Measurements from ENCODE around the gene PTPRN2. TPM values are rescaled to one million over a fixed set of nuclear protein-coding genes. Genes with fewer than 3 reads are reported as not detected.
"Not testable (repeated sequence)": the region's sequence is repeated elsewhere in the genome, so short reads cannot be mapped to it uniquely, and the experiment has no call there.

Gene PTPRN2
- total RNA-seq, 1 donor from 2014 or later, result 0.72 TPM

DNA sequence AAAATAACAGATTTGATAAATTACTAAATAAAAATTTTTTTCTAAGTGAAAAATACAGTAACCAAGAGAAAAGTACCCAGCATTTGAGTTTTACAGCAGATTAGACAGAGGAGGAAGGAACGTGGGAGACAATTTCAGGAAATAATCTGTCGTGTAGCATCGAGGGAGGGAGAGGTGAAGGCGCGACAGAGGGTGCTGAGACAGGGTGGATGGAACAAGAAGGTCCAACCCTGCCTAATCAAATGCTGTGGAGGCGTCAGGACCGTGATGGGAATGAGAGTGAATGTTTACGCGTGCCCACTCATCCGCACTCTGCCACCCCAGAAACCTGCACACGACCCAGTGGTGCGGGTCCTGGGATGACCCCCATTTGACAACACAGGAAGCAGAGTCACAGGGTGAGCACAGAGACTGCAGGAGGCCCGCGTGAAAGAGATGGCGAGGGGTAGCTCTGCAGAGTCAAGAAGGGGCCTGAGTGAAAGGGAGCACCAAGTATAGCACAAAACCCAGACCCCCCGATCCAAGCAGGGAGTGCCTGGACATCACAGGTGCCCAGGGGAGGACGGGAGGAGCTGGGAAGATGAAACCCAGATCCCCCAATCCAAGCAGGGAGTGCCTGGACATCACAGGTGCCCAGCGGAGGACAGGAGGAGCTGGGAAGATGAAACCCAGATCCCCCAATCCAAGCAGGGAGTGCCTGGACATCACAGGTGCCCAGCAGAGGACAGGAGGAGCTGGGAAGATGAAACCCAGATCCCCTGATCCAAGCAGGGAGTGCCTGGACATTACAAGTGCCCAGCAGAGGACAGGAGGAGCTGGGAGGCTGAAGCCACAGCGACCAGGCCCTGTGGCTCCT, 691.9 kb downstream of the PTPRN2 start:
- no peak for DNase-seq (ENCODE audit: low spot score)

DNA sequence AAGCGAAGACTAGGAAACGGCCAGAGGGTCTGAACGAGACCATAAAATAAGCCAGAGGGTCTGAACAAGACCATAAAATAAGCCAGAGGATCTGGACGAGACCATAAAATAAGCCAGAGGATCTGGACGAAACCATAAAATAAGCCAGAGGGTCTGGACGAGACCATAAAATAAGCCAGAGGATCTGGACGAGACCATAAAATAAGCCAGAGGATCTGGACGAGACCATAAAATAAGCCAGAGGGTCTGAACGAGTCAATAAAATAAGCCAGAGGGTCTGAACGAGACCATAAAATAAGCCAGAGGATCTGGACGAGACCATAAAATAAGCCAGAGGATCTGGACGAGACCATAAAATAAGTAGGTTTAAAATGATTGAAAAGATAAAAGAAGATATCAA, 692.5 kb downstream of the PTPRN2 start:
- DNase-seq (ENCODE audit: low spot score), result not testable (repeated sequence)

DNA sequence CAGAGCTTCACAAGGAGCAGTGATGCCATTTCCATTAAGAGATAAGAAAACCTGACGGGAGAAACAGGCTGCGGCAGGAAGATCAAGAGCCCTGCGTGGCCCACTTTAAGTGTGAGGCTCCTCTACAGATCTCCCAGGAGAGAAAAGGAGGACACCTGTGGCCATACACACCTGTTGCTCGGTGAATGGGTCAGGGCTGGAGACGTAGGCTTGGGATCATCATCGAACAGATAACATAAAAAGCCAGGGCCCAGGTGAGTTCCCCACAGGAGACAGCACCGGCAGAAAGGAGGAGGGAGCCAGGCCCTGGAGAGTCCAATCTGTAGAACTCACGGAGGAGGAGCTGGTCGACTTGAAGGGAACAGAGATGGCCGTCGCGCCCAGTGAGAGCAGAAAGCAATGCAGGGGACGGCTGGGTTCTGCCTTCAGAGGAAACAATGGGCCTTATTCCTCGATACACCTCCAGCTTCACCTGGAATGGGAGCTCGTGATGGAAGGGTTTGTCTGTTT, 694.0 kb downstream of the PTPRN2 start:
- no peak for DNase-seq (ENCODE audit: low spot score)

DNA sequence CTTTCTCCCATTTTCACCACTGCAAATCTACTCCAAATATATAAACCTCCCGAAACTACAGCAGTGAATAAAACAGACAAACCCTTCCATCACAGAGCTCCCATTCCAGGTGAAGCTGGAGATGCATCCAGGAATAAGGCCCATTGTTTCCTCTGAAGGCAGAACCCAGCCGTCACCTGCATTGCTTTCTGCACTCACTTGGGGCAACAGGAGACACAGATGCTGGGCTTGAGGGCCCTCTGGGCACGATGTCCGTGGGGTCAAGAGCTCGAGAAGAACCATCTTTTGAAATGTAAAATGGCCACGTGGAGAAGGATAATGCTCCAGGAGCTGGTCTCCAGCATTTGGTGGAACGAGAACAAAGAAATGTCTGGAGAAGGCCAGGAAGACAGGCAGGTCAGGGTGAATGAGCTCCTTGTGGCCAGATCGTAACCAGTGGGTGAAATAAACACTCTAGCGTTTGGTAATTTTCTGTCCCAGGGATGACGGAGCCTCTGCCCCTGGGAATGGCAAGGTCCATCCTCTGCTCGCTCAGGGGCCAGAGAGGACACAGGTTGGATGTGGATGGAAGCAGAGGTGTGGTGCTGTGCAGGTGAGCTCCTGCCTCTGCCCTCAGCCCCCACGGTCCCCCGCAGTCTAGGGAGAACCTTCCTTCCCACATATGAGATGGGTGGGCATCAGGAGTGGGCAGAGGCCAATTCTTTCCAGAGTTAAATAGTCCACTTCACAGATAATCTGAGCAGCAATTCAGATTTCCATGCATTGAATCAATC, 694.7 kb downstream of the PTPRN2 start:
- no peak for DNase-seq (ENCODE audit: low spot score)

DNA sequence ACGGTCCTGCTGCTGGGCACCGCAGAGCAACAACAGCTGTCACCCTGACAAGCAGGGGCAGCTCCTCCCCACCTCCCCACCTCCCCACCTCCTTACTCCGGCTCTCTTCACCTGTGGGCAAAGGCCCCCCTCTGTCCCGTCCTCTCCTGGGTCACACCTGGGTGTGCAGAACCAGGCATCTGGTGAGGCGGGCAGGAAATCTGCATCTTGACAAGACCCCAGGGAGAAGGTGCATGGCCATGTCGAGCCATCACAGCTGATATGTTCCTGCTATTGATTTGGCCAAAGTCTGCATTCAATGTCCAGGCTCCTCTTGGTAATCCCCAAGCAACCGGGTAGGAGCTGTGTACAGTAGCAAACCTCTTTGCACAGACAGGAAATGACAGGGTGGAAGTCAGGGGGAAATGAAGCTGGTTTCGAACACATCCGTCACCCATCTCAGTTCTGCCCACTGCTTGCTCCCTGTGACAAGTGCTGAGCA, 696.7 kb downstream of the PTPRN2 start:
- DNase-seq (ENCODE audit: low spot score), result no peak

DNA sequence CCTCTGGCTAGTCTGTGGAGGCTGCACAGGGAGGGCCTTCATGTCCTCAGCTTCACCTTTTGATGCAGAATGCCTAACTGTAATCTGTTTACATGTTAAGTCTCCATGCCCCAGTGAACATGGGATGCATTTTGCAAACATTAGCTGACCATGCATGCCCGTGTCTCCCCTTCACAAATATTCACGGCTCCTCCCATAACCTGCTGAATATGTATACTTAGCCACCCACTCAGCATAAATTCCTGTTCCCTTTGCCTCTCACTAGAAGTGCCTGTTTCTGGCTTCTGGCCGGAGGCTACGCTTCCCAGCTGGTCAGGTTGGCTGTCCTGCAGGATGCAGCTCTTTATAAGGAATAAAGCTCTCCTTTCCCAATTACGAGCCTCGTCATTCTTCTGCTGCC, 698.1 kb downstream of the PTPRN2 start:
- no peak for DNase-seq (ENCODE audit: low spot score)

DNA sequence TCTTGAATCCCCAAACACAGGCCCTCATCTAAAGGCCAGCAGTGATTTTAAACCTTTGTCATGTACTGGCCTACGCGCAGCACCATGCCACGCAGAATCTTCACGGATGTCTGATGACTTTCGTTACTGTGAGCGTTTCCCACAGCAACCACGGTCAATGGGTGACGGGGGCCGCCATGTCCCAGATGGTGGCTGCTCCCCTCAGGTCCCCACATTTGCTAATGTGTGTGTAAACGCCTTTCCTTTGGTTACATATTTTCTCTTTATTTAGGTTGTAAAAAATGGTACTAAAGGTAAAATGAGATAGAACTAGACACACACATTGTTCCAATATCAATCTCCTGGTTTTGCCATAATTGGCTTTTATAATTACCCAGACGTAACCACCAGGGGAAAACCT, 699.0 kb downstream of the PTPRN2 start:
- no peak for DNase-seq (ENCODE audit: low spot score)

DNA sequence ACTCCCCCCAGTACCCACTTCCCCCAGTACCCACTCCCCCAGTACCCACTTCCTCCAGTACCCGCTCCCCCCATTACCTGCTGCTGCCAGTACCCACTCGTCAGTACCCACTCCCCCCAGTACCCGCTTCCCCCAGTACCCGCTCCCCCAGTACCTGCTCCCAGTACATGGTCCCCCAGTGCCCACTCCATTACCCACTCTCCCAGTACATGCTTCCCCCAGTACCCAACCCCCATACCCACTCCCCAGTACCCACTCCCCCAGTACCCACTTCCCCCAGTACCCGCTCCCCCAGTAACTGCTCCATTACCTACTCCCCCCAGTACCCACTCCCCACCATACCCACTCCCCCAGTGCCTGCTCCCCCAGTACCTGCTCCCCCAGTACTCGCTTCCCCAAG, 700.2 kb downstream of the PTPRN2 start:
- DNase-seq (ENCODE audit: low spot score), result no peak

DNA sequence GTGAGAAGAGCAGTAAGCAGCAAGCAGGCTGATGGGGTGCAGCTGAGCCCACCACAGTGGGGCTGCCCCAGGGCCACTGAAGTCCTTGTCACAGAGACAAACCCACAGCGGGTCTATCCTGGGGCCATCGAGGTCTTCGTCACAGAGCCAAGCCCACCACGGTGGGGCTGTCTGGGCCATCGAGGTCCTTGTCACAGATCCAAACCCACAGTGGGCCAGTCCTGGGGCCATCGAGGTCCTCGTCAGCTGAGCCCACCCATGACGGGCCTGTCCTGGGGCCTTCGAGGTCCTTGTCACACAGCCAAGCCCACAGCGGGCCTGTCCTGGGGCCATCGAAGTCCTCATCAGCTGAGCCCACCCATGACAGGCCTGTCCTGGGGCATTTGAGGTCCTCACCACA, 700.9 kb downstream of the PTPRN2 start:
- DNase-seq (ENCODE audit: low spot score), result no peak

DNA sequence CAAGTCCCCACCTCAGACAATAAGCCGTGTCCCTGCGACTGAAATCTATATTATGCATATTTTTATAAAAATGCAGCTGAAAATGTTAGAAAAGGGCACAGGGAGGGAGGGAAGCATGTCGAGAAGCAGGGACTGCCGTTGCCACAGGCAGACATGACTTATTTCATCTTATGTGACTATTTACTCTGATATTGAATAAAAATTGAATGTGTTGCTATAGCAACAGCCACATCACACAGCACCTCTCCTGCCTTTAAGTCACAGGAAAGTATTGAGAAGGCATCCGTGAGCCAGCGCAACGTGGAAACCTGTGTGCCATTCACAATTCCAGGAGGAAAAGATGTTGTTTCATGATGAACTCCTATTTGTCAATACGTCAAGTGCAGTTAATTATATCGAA, 701.4 kb downstream of the PTPRN2 start:
- no peak for DNase-seq (ENCODE audit: low spot score)

DNA sequence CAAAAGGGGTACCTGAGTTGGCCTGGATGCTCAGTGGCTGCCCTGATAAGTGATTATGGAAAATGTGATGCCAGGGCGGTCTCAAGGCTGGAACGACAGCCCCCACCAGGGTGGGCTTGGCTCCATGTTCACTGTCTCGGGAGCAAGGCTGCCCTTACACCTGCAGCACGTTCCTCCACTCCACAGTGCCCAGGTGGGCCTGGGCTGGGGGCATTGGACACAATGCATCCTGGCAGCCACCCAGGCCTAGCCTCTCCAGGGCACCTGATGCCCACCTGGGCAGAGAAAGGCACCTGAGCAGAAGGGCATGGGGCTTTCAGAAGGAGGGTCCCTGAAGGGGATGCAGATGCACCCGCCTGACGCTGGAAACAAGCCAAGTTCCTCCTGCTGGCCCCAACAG, 702.5 kb downstream of the PTPRN2 start:
- DNase-seq (ENCODE audit: low spot score), result no peak

DNA sequence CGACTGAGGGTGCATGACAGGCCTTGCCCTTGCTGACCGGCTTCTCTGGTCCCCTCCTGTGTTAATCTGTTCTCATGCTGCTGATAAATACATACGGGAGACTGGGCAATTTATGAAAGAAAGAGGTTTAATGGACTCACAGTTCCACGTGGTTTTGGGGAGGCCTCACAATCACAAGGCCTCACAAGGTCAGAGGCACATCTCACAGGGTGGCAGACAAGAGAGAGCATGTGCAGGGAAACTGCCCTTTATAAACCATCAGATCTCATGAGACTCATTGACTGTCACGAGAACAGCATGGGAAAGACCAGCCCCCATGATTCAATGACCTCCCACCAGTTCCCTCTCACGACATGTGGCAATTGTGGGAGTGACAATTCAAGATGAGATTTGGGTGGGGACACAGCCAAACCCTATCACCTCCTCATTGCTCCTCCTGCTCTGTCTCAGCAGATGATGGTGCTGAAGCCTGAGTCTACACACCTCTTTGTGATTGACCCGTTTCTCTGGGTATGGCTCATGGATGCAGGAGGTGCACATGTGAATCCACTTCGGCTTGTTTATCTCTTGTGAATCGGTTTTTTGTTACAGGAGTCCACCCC, 703.1 kb downstream of the PTPRN2 start:
- DNase-seq (ENCODE audit: low spot score), result no peak

DNA sequence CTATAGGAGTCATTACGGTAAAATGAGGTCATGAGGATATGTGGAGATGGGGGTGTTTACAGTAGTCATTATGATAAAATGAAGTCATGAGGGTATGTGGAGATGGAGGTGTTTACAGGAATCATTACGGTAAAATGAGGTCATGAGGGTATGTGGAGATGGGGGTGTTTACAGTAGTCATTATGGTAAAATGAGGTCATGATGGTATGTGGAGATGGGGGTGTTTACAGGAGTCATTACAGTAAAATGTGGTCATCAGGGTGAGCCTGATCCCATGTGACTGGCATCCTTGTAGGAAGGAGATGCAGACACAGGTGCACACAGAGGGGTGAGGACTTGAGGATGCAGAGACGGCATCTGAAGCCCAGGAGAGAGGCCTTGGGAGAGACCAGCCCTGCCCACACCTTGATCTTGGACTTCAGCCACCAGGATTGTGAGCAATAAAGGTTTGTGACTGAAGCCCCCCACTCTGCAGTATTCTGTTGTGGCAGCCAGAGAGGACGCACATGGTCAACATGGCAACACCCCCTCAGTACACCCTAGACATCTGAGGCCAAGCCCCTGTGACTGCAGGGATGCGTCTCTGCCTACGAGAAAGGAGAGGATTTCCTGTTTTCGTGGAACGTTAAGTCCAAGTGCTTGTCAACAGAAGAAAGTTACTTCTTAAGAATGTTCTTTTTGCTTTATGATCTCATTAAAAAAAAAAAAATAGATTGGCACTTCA, 706.4 kb downstream of the PTPRN2 start:
- DNase-seq (ENCODE audit: low spot score), result no peak

DNA sequence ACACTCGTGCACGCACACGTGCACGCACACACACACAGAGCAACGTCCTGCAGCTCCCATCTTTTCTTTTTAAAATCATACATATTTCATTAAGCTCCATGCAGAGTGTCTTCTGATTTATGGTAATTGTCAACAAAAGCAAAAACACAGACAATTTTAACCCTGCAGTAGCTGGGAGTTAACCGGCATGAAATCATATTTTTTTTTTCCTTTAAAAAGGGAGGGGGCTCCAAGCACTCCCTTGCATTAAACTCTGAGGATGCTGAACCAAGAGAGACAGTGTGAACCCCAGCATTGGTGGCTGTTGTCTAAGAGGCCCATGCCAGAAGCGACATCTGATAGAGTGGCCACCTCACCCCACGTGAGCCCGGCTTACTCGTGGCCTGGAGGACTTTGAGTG, 708.2 kb downstream of the PTPRN2 start:
- DNase-seq (ENCODE audit: low spot score), result no peak

DNA sequence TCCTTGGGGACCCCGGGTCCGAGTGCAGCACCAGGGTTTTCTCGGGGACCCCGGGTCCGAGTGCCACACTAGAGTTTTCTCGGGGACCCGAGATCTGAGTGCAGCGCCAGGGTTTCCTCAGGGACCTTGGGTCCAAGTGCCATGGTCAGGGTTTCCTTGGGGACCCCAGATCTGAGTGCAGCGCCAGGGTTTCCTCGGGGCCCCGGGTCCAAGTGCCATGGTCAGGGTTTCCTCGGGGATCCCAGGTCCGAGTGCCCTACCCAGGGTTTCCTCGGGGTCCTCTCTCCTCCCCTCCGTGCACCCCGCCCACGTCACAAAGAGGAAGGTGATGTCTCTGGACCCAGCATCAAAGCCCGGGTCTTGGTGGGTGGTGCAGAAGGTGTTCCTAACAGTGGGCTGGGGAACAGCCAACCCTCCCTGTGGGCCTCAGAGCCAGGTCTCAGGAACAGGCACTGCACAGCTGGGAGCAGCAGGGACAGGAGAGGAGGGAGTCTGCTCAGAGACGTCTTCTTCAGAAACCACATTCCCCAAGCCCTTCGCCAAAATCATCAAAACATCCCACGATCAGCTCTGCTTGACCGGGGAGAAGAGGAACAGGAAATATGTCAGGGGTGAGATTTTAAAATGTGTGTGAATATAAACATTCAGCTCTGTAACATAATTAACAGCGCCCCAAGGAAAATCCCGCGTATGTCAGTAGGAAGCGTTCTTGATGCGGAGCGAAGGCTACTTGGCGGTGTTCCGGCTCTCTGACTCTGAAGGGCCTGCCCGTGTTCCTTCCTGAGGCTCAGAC, 710.1 kb downstream of the PTPRN2 start:
- no peak for DNase-seq (ENCODE audit: low spot score)

DNA sequence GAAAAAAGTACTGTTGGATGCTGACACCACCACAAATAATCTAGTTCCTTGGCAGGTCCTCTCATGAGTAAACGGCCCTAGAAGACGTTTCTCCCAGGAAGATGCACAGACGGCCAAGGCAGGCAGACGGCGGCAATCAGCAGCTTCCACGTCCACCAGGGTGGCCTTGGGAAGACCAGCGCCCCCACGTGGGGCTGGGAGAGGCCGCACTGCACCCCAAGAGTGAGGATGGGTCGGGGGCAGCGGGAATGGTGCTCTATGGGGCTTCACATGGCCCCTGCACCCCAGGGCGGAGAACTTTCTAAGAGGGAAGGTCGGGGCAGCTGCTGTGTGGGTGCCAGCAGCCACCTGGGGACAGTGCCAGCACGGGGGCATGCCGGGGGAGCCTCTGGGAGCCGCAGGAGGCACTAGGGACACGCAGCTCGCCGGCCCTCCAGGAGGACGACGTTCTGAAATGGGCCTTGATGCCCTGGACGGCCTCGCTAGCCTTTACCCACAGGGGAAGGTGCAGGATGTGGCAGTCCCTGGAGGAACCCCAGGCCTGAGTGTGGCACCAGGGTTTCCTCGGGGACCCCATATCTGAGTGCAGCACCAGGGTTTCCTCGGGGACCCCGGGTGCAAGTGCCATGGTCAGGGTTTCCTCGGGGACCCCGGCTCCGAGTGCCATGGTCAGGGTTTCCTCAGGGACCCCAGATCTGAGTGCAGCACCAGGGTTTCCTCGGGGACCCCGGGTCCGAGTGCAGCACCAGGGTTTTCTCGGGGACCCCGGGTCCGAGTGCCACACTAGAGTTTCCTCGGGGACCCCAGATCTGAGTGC, 710.9 kb downstream of the PTPRN2 start:
- DNase-seq (ENCODE audit: low spot score), result no peak

DNA sequence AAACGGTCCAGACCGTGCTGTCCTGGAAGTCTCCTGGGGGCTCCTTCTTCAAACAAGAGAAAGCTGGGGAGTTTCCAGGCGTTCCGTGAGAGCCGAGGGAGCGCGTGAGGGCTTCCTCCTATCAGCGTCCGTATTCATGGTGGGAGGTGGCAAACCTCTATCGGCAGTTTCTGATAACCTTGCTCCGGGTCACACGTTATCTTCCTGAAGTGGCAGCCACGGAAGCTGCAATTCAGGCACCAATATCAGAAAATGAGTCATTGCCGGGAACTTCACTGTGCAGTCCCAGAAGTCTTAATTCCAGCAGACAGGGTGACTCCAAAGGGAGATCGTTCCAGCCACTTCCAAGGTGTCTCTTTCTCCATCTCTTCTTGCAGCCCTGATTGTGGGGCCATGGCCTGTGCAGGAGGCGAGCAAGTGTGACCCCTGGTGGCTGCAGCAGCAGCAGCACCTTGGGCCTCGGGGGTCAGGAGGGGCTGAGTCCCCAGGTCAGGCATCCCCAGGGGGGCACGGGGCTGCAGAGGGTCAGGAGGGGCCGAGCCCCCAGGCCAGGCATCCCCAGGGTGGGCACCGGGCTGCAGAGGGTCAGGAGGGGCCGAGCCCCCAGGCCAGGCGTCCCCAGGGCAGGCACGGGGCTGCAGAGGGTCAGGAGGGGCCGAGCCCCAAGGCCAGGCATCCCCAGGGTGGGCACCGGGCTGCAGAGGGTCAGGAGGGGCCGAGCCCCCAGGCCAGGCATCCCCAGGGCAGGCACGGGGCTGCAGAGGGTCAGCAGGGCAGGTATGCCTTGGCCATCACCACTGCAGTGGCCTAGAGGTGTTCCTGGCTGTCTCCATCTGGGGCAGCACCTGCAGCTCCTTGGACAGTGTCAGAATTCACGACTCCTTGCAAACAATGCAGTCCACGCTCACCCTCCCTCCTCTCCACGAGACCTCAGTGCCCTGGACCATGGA, 712.1 kb downstream of the PTPRN2 start:
- DNase-seq (ENCODE audit: low spot score), result peak; percentile 2

DNA sequence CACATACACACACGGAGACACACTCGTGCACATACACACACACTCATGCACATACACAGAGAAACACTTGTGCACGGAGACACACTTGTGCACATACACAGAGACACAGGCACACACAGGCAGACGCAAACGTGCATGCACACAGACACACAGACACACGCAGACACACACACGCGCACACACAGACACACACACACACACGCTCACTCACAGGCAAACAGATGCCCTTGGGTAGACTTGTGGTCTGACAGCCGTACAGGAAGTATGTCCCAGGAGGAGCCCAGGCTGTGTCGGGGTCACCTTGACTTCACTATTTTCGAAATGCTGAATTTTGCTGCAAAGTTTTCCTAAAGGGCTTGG, 712.8 kb downstream of the PTPRN2 start:
- no peak for DNase-seq (ENCODE audit: low spot score)

All from umbilical cord (tissue), 2 donors.